ENCODE data around the gene CLDN9. TPM values are rescaled to one million over a fixed set of nuclear protein-coding genes. Genes with fewer than 3 reads are reported as not detected.

CLDN9 gene
- total and polyA plus RNA-seq, 9 of the 15 experiments (the other 6 are each of a cell fraction or from before 2014, with no cell fraction given): 0.12 to 0.44 (median 0.22) TPM; not detected in 4

- TF ChIP-seq ZNF592 (IDR thresholded peaks at IDR 0.05): peak; percentile 47; the same call in 1 of the 2 replicates
- no peak for TF ChIP-seq PREB (CRISPR knock-in tag; IDR thresholded peaks at IDR 0.05)
- no peak for TF ChIP-seq ZFP36 (IDR thresholded peaks at IDR 0.05; ENCODE audit: low read depth, low read length, partially characterized antibody)
- TF ChIP-seq HDGF (IDR thresholded peaks at IDR 0.05): peak; percentile 80; the same call in 1 of the 2 replicates
- no peak for TF ChIP-seq ZNF174 (CRISPR knock-in tag; IDR thresholded peaks at IDR 0.05)
- TF ChIP-seq SLC30A9 (CRISPR knock-in tag; IDR thresholded peaks at IDR 0.05): no peak
- TF ChIP-seq MED1 (CRISPR knock-in tag; IDR thresholded peaks at IDR 0.05; ENCODE audit: borderline replicate concordance): no peak
- TF ChIP-seq ELF4 (CRISPR knock-in tag; IDR thresholded peaks at IDR 0.05): no peak
- TF ChIP-seq ZNF780A (CRISPR knock-in tag; IDR thresholded peaks at IDR 0.05): no peak; the same call in 1 of the 2 replicates
- TF ChIP-seq MBD1 (CRISPR knock-in tag; IDR thresholded peaks at IDR 0.05): no peak
- TF ChIP-seq ATF4 (CRISPR knock-in tag; IDR thresholded peaks at IDR 0.05): peak; percentile 85
- TF ChIP-seq PHF8 (IDR thresholded peaks at IDR 0.05; ENCODE audit: borderline replicate concordance, low read length): peak; percentile 92
- TF ChIP-seq SOX6 (IDR thresholded peaks at IDR 0.05): 0 out of 2 replicates have a peak, but pooled peaks have one; percentile 20
- peak; percentile 82; the same call in 1 of the 2 replicates for TF ChIP-seq ZNF395 (CRISPR knock-in tag; IDR thresholded peaks at IDR 0.05)
These were observed 11.2 kb downstream of the CLDN9 start, which contains the start of the genes HCFC1R1 and THOC6 (continued) for GRCh38 chr16:3023669-3024478.
